Mammary epithelial cell (primary cell): ENCODE data around the gene MIA.

ENCODE experiments used
- EZH2 ChIP-seq: IDR thresholded peaks from 2 replicates; pipeline ENCODE4 v1.6.1; 2012; ENCODE audit warnings: low read length, inconsistent platforms, borderline replicate concordance
- TF ChIP-seq, protein P1 (sequence below), 2 donors: IDR thresholded peaks in 1 of 2; conservative IDR thresholded peaks in 1 of 2; 2 replicates each; pipeline ENCODE4 v1.5.1; 2011 to 2012; ENCODE audit warnings: inconsistent platforms in 2 of 2, low read length in 2 of 2, mild to moderate bottlenecking in 2 of 2, control low read depth in 1 of 2, low read depth in 1 of 2; ENCODE audit not compliant: insufficient read depth in 1 of 2; ENCODE audit errors: extremely low read depth in 1 of 2

GRCh38 chr19:40756502-40757110 is 18.7 kb upstream of the MIA start:
- TF ChIP-seq, protein P1, sequence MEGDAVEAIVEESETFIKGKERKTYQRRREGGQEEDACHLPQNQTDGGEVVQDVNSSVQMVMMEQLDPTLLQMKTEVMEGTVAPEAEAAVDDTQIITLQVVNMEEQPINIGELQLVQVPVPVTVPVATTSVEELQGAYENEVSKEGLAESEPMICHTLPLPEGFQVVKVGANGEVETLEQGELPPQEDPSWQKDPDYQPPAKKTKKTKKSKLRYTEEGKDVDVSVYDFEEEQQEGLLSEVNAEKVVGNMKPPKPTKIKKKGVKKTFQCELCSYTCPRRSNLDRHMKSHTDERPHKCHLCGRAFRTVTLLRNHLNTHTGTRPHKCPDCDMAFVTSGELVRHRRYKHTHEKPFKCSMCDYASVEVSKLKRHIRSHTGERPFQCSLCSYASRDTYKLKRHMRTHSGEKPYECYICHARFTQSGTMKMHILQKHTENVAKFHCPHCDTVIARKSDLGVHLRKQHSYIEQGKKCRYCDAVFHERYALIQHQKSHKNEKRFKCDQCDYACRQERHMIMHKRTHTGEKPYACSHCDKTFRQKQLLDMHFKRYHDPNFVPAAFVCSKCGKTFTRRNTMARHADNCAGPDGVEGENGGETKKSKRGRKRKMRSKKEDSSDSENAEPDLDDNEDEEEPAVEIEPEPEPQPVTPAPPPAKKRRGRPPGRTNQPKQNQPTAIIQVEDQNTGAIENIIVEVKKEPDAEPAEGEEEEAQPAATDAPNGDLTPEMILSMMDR (conservative IDR thresholded peaks at IDR 0.05 in 1 of 2, IDR thresholded peaks at IDR 0.05 in 1 of 2; ENCODE audit: extremely low read depth in 1 of 2, insufficient read depth in 1 of 2, low read depth in 1 of 2, low read length in 2 of 2) = no peak
- TF ChIP-seq EZH2 = no peak
